HFFc6 (cell line): ENCODE data around the gene ACAT1. TPM values are rescaled to one million over a fixed set of nuclear protein-coding genes. Genes with fewer than 3 reads are reported as not detected.

Experiments
- DNase-seq: peaks from one replicate; pipeline ENCODE4 v3.0.0-alpha.2; 2018
- H3K27ac Mint-ChIP-seq: 2 replicates; pipeline ENCODE4 v1.8.0; 2020; ENCODE audit warnings: mild to moderate bottlenecking, mixed read lengths
- H3K27me3 Mint-ChIP-seq: 2 replicates; pipeline ENCODE4 v1.8.0; 2021; ENCODE audit warnings: mild to moderate bottlenecking, moderate library complexity, mixed read lengths; ENCODE audit not compliant: insufficient read depth
- H3K36me3 Mint-ChIP-seq: 2 replicates; pipeline ENCODE4 v1.8.0; 2021; ENCODE audit warnings: low read depth, mixed read lengths
- H3K4me1 Mint-ChIP-seq: 2 replicates; pipeline ENCODE4 v1.8.0; 2020; ENCODE audit warnings: low read depth, mixed read lengths
- H3K4me3 Mint-ChIP-seq: 2 replicates; pipeline ENCODE4 v1.8.0; 2020; ENCODE audit warnings: mild to moderate bottlenecking, moderate library complexity, mixed read lengths
- H3K9me3 Mint-ChIP-seq: 2 replicates; pipeline ENCODE4 v1.8.0; 2020; ENCODE audit warnings: mild to moderate bottlenecking, mixed read lengths
- total RNA-seq, 6 experiments: library from RNA; stranded (reverse); fragmentation: NEBNext Ultra II Directional; extraction: Animal tissue kit (Norgen Biotek cat#: 25700); gene quantifications; 2 replicates in 1 of 6; 3 replicates in 5 of 6; pipeline ENCODE4 v1.2.3, GENCODE V29; 2021
- TF ChIP-seq, protein P1 (sequence below): fragments of 200-600 bp; sonication (generic); IDR thresholded peaks from 2 replicates; pipeline ENCODE4 v1.5.0; 2021; ENCODE audit warnings: antibody characterized with exemption, mild to moderate bottlenecking

Gene ACAT1
- total RNA-seq, 6 experiments from 2014 or later: 60.0 to 67.4 (median 64.4) TPM

DNA sequence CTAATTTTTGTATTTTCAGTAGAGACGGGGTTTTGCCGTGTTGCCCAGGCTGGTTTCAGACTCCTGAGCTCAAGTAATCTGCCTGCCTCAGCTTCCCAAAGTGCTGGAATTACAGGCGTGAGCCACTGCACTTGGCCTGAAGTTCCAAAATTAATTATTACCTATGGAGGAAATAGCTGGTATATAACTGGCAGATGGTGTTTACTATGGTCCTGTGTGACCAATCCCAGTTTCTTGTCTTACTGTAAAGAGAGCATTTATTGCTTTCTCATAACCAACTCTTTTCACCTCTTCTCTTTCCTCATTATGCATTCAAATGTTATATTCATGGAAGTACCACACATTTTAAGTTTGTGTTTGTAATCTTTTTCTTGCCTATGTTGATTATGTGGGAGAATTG, 24.2 kb upstream of the ACAT1 start:
- Mint-ChIP-seq H3K27me3 (no peaks in the 10 kb centered on the region; the same call in 1 of the 2 replicates), H3K36me3 (peaks cover 29% of the 10 kb centered on the region), H3K4me1 (peaks cover 14% of the 10 kb centered on the region), H3K4me3 (no peak overlapping the region), H3K27ac (no peak overlapping the region), H3K9me3 (no peaks in the 10 kb centered on the region)
- TF ChIP-seq, protein P1, sequence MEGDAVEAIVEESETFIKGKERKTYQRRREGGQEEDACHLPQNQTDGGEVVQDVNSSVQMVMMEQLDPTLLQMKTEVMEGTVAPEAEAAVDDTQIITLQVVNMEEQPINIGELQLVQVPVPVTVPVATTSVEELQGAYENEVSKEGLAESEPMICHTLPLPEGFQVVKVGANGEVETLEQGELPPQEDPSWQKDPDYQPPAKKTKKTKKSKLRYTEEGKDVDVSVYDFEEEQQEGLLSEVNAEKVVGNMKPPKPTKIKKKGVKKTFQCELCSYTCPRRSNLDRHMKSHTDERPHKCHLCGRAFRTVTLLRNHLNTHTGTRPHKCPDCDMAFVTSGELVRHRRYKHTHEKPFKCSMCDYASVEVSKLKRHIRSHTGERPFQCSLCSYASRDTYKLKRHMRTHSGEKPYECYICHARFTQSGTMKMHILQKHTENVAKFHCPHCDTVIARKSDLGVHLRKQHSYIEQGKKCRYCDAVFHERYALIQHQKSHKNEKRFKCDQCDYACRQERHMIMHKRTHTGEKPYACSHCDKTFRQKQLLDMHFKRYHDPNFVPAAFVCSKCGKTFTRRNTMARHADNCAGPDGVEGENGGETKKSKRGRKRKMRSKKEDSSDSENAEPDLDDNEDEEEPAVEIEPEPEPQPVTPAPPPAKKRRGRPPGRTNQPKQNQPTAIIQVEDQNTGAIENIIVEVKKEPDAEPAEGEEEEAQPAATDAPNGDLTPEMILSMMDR: no peak
- no peak for DNase-seq

DNA sequence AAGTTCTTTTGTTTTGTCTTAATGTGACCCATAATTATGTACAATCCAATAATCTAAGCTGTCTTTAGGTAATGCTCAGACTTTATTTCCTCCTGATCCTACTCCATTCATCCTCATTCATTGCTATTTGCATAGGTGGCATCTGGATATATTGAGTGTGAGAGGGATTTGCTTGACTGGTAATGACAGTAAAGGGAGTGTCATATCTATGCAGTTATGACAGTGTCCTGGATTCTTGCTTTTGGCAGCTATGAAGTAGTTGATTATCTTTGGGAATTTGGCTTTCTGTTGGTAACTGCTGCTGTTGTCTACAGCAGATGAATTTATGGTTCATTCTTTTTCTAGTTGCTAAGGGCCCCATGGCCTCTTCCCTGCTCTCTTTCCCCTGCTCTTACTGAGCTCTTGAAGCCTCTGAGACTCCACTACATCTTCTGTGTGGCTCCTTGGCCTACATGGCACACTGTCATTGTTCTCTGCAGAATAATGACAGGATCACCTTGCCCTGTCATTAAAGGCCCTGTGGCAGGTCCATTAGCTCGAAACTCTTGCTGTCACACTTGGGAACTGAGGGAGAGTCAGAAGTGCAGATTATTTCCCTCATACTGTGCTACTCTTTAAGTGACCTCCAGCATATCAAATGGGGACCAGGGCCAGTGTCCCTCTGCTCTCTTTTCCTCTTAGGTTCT, 20.1 kb upstream of the ACAT1 start:
- Mint-ChIP-seq H3K4me1 (no peaks in the 10 kb centered on the region), H3K27me3 (no peaks in the 10 kb centered on the region; the same call in 1 of the 2 replicates), H3K36me3 (peaks cover 13% of the 10 kb centered on the region; the same call in 1 of the 2 replicates), H3K4me3 (no peak overlapping the region), H3K9me3 (no peaks in the 10 kb centered on the region), H3K27ac (no peak overlapping the region)
- TF ChIP-seq, protein P1: no peak
- DNase-seq: no peak

DNA sequence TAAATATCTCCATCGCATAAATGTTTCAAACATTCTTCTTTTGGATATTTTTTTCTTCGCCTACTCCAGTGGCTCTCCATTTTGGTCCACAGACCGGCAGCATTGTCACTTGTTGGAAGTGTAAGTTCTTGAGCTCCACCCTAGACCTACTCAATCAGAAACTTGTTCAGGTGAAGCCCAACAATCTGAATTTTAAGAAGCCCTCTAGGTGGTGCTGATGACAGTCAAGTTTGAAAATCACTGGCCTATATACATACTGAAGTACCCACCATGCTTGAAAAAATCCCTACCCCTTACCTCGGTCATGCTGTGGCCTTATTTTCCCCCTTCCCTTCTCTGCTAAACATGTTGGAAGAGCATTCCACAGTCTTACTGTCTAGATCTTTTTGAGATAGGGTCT, 10.2 kb upstream of the ACAT1 start:
- Mint-ChIP-seq H3K27ac (no peak overlapping the region), H3K4me1 (peaks cover 30% of the 10 kb centered on the region), H3K4me3 (no peak overlapping the region), H3K27me3 (no peaks in the 10 kb centered on the region), H3K9me3 (no peaks in the 10 kb centered on the region), H3K36me3 (no peaks in the 10 kb centered on the region)
- DNase-seq: no peak
- TF ChIP-seq, protein P1: no peak

DNA sequence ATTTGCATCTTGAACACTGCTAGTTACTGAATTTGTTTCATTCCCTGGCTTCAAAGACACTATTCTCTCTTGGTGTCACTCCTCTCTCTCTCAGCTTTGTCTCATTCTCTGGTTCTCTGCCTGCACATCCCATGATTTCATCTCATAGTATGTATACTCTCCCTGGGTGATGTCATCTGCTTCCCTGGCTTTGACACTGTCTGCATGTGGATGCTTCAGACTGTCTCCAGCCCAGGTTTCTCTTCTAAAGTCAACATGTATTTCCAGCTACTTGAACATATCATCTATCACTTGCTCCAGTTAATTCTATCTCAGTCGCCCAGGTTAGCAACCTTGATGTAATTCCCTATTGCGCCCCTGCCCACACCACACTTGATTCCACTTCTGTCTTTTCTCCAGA, 9.3 kb upstream of the ACAT1 start:
- TF ChIP-seq, protein P1: no peak
- Mint-ChIP-seq H3K36me3 (no peaks in the 10 kb centered on the region), H3K4me3 (no peak overlapping the region), H3K4me1 (peaks cover 35% of the 10 kb centered on the region), H3K27ac (no peak overlapping the region), H3K9me3 (no peaks in the 10 kb centered on the region), H3K27me3 (no peaks in the 10 kb centered on the region)
- DNase-seq: no peak

DNA sequence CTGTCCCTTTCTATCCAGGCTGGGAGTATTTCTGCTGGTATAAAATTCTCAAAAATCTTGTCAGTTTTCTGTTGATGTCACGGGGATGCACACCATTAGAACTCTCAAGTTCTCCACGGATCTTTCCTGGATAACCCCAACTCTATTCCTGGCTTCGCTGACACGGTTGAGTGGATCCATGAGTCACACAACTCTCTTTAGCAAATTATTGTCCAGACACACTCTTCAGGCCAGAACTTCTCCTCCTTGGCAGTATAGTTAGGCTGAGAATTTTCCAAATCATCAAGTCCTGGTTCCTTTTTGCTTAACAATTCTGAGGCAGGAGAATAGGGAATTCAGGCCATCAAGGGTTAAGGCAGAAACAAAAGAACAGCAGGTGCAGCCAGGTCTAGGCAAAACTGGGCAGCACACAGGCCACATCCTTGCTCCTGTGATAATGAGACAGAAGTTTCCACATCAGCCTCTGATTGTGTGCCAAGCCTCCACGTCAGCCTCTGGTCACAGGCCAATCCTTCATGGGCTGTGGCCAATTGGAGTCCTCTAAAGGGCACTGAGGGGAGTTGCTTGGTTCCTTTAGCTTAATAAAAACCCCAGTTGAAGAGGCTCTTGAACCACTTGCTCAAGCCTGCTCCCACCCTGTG, 5.7 kb upstream of the ACAT1 start:
- TF ChIP-seq, protein P1: no peak
- Mint-ChIP-seq H3K4me1 (peaks cover 41% of the 10 kb centered on the region), H3K27me3 (no peaks in the 10 kb centered on the region), H3K9me3 (no peaks in the 10 kb centered on the region), H3K4me3 (no peak overlapping the region; the same call in none of the 2 replicates), H3K27ac (peak overlapping the region; percentile 92), H3K36me3 (no peaks in the 10 kb centered on the region)
- DNase-seq: peak; percentile 86
